Body of pancreas (tissue), 4 donors: ENCODE measurements around the gene PAPPA2. TPM values are rescaled to one million over a fixed set of nuclear protein-coding genes. Genes with fewer than 3 reads are reported as not detected.

Experiments used
- ATAC-seq: fragments of 150-250 bp; one replicate; pipeline ENCODE4 v1.9.1; 2016
- DNase-seq, 4 donors: peaks; one replicate each; pipeline ENCODE4 v3.0.0-alpha.2; 2019
- H3K27ac ChIP-seq, 4 donors: fragments of 200-600 bp; sonication (generic); 1 replicate in 3 of 4; 2 replicates in 1 of 4; pipeline versions ENCODE4 v1.5.1 to v1.6.1; 2016 to 2019; ENCODE audit warnings: mild to moderate bottlenecking in 1 of 4, mixed read lengths in 1 of 4, moderate library complexity in 1 of 4
- H3K27me3 ChIP-seq, 2 donors: fragments of 200-600 bp; sonication (generic); one replicate each; pipeline ENCODE4 v1.6.0; 2016; ENCODE audit warnings: mild to moderate bottlenecking in 1 of 2
- H3K36me3 ChIP-seq, 2 donors: fragments of 200-600 bp; sonication (generic); replicated peaks in 1 of 2; 2 replicates each; pipeline ENCODE4 v1.5.1; 2016; ENCODE audit warnings: low read depth in 2 of 2; ENCODE audit not compliant: insufficient read depth in 1 of 2
- H3K4me1 ChIP-seq: fragments of 200-600 bp; sonication (generic); one replicate; pipeline ENCODE4 v1.6.0; 2016
- H3K4me3 ChIP-seq, 2 donors: fragments of 200-600 bp; sonication (generic); 1 replicate in 1 of 2; 2 replicates in 1 of 2; pipeline ENCODE4 v1.5.1; 2016 to 2019
- H3K9me3 ChIP-seq, 3 donors: fragments of 200-600 bp; sonication (generic); 1 replicate in 2 of 3; 2 replicates in 1 of 3; pipeline ENCODE4 v1.5.1; 2016
- CTCF ChIP-seq, 7 experiments: fragments of 450-650 bp in 4 of 7; fragments of 200-600 bp in 3 of 7; sonication (generic) in 3 of 7; IDR thresholded peaks; one replicate each; pipeline ENCODE4 v1.5.1; 2016 to 2019; ENCODE audit warnings: antibody characterized with exemption in 7 of 7
- POLR2A ChIP-seq, 3 donors: fragments of 450-650 bp; IDR thresholded peaks; one replicate each; pipeline ENCODE4 v1.6.1; 2016; ENCODE audit warnings: antibody characterized with exemption in 3 of 3, mild to moderate bottlenecking in 2 of 3
- WGBS, 2 donors: methylation state at CpG; one replicate each; pipeline ENCODE4 v1.1.5; 2017; 5-methylcytosine and 5-hydroxymethylcytosine counted together
- intact Hi-C: fragments of 100-400 bp; cut with DNase I; formaldehyde crosslinking; loops from one replicate; pipeline ENCODE4 v1.15.1; 2023
- total RNA-seq, 2 donors: library from RNA; depleted of rRNA; stranded (reverse); fragments of >200 nt; gene quantifications; one replicate each; pipeline ENCODE4 v1.1.0, GENCODE V29; 2016

The PAPPA2 gene
- total RNA-seq, 2 donors from 2014 or later, result under 0.01 to 5.4 TPM

GRCh38 chr1:176575991-176576390 lies 113.0 kb downstream of the PAPPA2 start:
- intact Hi-C loops, result no loop called here
- Histone ChIP-seq H3K27me3 (no peaks in the 10 kb centered on the region), H3K4me1 (no peaks in the 10 kb centered on the region), H3K9me3 (no peaks in the 10 kb centered on the region), H3K4me3 (no peak overlapping the region), H3K27ac (no peak overlapping the region), H3K36me3 (no peaks in the 10 kb centered on the region)
- TF ChIP-seq POLR2A (IDR thresholded peaks at IDR 0.05), result no peak
- no peak for DNase-seq
- ATAC-seq, result no peak
- WGBS, 2 donors, result 84 to 89% methylated on average over 1 of the region's 1 CpG

- 73 to 79% methylated on average over 5 of the region's 5 CpGs for whole genome bisulfite sequencing, 2 donors
- DNase-seq (no peak), ATAC-seq (no peak)
- H3K4me3 ChIP-seq, result no peak overlapping the region
- H3K36me3 ChIP-seq, result no peaks in the 10 kb centered on the region
- no peak for TF ChIP-seq POLR2A (IDR thresholded peaks at IDR 0.05)
- no peak for TF ChIP-seq CTCF (IDR thresholded peaks at IDR 0.05)
- H3K9me3 ChIP-seq, result no peaks in the 10 kb centered on the region
- H3K4me1 ChIP-seq, result no peaks in the 10 kb centered on the region
- intact Hi-C loops, result no loop called here
- H3K27me3 ChIP-seq, result no peaks in the 10 kb centered on the region
- no peak overlapping the region for H3K27ac ChIP-seq
Observed at GRCh38 chr1:176576670-176577069, 113.7 kb downstream of the PAPPA2 start.

- ATAC-seq (no peak), DNase-seq (no peak)
Observed at GRCh38 chr1:176577646-176578197, 114.7 kb downstream of the PAPPA2 start.

GRCh38 chr1:176579087-176579486 lies 116.1 kb downstream of the PAPPA2 start:
- Histone ChIP-seq H3K4me1 (no peaks in the 10 kb centered on the region), H3K27ac (no peak overlapping the region)
- TF ChIP-seq CTCF (IDR thresholded peaks at IDR 0.05) (no peak), POLR2A (IDR thresholded peaks at IDR 0.05) (no peak)

More at GRCh38 chr1:176577646-176578197, 114.7 kb downstream of the PAPPA2 start:
- intact Hi-C loops, result no loop called here
- WGBS, 2 donors, result 62 to 67% methylated on average over 4 of the region's 4 CpGs
- no peak for TF ChIP-seq CTCF (IDR thresholded peaks at IDR 0.05)
- TF ChIP-seq POLR2A (IDR thresholded peaks at IDR 0.05), result no peak
- Histone ChIP-seq H3K4me3 (no peak overlapping the region), H3K27me3 (no peaks in the 10 kb centered on the region), H3K4me1 (no peaks in the 10 kb centered on the region), H3K36me3 (no peaks in the 10 kb centered on the region), H3K9me3 (no peaks in the 10 kb centered on the region), H3K27ac (no peak overlapping the region)

GRCh38 chr1:176595217-176595616 lies 132.2 kb downstream of the PAPPA2 start:
- no peaks in the 10 kb centered on the region for H3K9me3 ChIP-seq
- DNase-seq (no peak), ATAC-seq (no peak)
- no peak overlapping the region for H3K4me3 ChIP-seq
- TF ChIP-seq POLR2A (IDR thresholded peaks at IDR 0.05), result no peak
- TF ChIP-seq CTCF (IDR thresholded peaks at IDR 0.05), result no peak
- no peak overlapping the region for H3K27ac ChIP-seq
- intact Hi-C loops, result no loop called here
- 91 to 96% methylated on average over 10 to 16 of the region's 16 CpGs for WGBS, 2 donors
- H3K4me1 ChIP-seq, result no peaks in the 10 kb centered on the region
- H3K27me3 ChIP-seq, result no peaks in the 10 kb centered on the region
- no peaks in the 10 kb centered on the region for H3K36me3 ChIP-seq

More at GRCh38 chr1:176579087-176579486, 116.1 kb downstream of the PAPPA2 start:
- H3K4me3 ChIP-seq, result no peak overlapping the region
- H3K27me3 ChIP-seq, result no peaks in the 10 kb centered on the region
- ATAC-seq, result no peak
- no peaks in the 10 kb centered on the region for H3K36me3 ChIP-seq
- 76 to 80% methylated on average over 3 of the region's 3 CpGs for WGBS, 2 donors
- no peaks in the 10 kb centered on the region for H3K9me3 ChIP-seq
- intact Hi-C loops, result no loop called here
- DNase-seq, result no peak
